ENCODE results near the gene BRF1.

GRCh38 chr14:105213361-105213760 lies 87.4 kb downstream of the BRF1 start:
- TF ChIP-seq CEBPG (CRISPR knock-in tag; IDR thresholded peaks at IDR 0.05) (no peak), HMG20A (CRISPR knock-in tag; IDR thresholded peaks at IDR 0.05; ENCODE audit: borderline replicate concordance) (no peak), DR1 (CRISPR knock-in tag; IDR thresholded peaks at IDR 0.05) (no peak), PHF8 (CRISPR knock-in tag; IDR thresholded peaks at IDR 0.05) (no peak), FOXK1 (CRISPR knock-in tag; IDR thresholded peaks at IDR 0.05; ENCODE audit: borderline replicate concordance, low read depth) (no peak), NR3C1 (CRISPR knock-in tag; IDR thresholded peaks at IDR 0.05) (no peak), DMAP1 (CRISPR knock-in tag; IDR thresholded peaks at IDR 0.05) (no peak), CTCF (CRISPR knock-in tag; IDR thresholded peaks at IDR 0.05) (no peak), PAXIP1 (CRISPR knock-in tag; conservative IDR thresholded peaks at IDR 0.05) (no peak), TFAP4 (IDR thresholded peaks at IDR 0.05; ENCODE audit: borderline replicate concordance, low read depth) (no peak), ZNF468 (CRISPR knock-in tag; IDR thresholded peaks at IDR 0.05) (no peak), ZNF318 (CRISPR knock-in tag; IDR thresholded peaks at IDR 0.05) (no peak)

Data from HepG2 (cell line).